Suprapubic skin (tissue), 4 donors: Measurements from ENCODE around the gene CD1E. TPM values are rescaled to one million over a fixed set of nuclear protein-coding genes. Genes with fewer than 3 reads are reported as not detected.

Source experiments
- DNase-seq, 2 donors: peaks; one replicate each; pipeline ENCODE4 v3.0.0-alpha.2; 2019; ENCODE audit warnings: low spot score in 2 of 2
- H3K27ac ChIP-seq: fragments of 200-600 bp; sonication (generic); one replicate; pipeline ENCODE4 v1.5.1; 2019
- H3K27me3 ChIP-seq: fragments of 200-600 bp; sonication (generic); one replicate; pipeline ENCODE4 v1.5.1; 2019
- H3K36me3 ChIP-seq: fragments of 200-600 bp; sonication (generic); one replicate; pipeline ENCODE4 v1.5.1; 2019
- H3K4me1 ChIP-seq: fragments of 200-600 bp; sonication (generic); one replicate; pipeline ENCODE4 v1.5.1; 2019
- H3K4me3 ChIP-seq: fragments of 200-600 bp; sonication (generic); one replicate; pipeline ENCODE4 v1.5.1; 2019; ENCODE audit warnings: mild to moderate bottlenecking
- H3K9me3 ChIP-seq: fragments of 200-600 bp; sonication (generic); one replicate; pipeline ENCODE4 v1.5.1; 2019
- CTCF ChIP-seq, 2 donors: fragments of 200-600 bp in 1 of 2; fragments of 450-650 bp in 1 of 2; sonication (generic) in 1 of 2; IDR thresholded peaks; one replicate each; pipeline ENCODE4 v1.5.1; 2016 to 2019; ENCODE audit warnings: antibody characterized with exemption in 2 of 2, mild to moderate bottlenecking in 1 of 2, moderate library complexity in 1 of 2
- EP300 ChIP-seq: sonication (generic); formaldehyde crosslinking; IDR thresholded peaks from one replicate; pipeline ENCODE4 v1.6.1; 2017; ENCODE audit warnings: antibody characterized with exemption
- POLR2A ChIP-seq, 2 donors: fragments of 450-650 bp; IDR thresholded peaks; one replicate each; pipeline ENCODE4 v1.6.1; 2017; ENCODE audit warnings: antibody characterized with exemption in 2 of 2, mild to moderate bottlenecking in 2 of 2, moderate library complexity in 2 of 2
- POLR2AphosphoS5 ChIP-seq, 3 donors: sonication (generic); formaldehyde crosslinking; IDR thresholded peaks; one replicate each; pipeline ENCODE4 v1.6.1; 2017; ENCODE audit warnings: antibody characterized with exemption in 3 of 3
- WGBS: methylation state at CpG from one replicate; pipeline ENCODE4 v1.1.5; 2018; 5-methylcytosine and 5-hydroxymethylcytosine counted together
- total RNA-seq, 4 donors: library from RNA; depleted of rRNA; stranded (reverse); fragments of >200 nt; gene quantifications; one replicate each; pipeline ENCODE4 v1.1.0, GENCODE V29; 2016

Gene CD1E
- total RNA-seq, 4 donors from 2014 or later: 4.9 to 10.5 (median 9.4) TPM

- whole genome bisulfite sequencing: 81% methylated on average over 3 of the region's 3 CpGs
- Histone ChIP-seq H3K4me1 (no peaks in the 10 kb centered on the region), H3K4me3 (no peak overlapping the region), H3K36me3 (no peaks in the 10 kb centered on the region), H3K9me3 (no peaks in the 10 kb centered on the region), H3K27ac (no peak overlapping the region), H3K27me3 (no peaks in the 10 kb centered on the region)
- no peak for DNase-seq
- no peak for TF ChIP-seq POLR2A (IDR thresholded peaks at IDR 0.05)
- no peak for TF ChIP-seq EP300
- TF ChIP-seq POLR2AphosphoS5 (IDR thresholded peaks at IDR 0.05): no peak
- TF ChIP-seq CTCF (IDR thresholded peaks at IDR 0.05): no peak
Measured at GRCh38 chr1:158400871-158401270, 47.2 kb downstream of the CD1E start.

GRCh38 chr1:158407092-158407491 lies 53.4 kb downstream of the CD1E start:
- Histone ChIP-seq H3K4me3 (no peak overlapping the region), H3K9me3 (no peaks in the 10 kb centered on the region), H3K4me1 (no peaks in the 10 kb centered on the region), H3K36me3 (no peaks in the 10 kb centered on the region), H3K27me3 (no peaks in the 10 kb centered on the region), H3K27ac (no peak overlapping the region)
- no peak for TF ChIP-seq POLR2A (IDR thresholded peaks at IDR 0.05)
- TF ChIP-seq POLR2AphosphoS5 (IDR thresholded peaks at IDR 0.05): no peak
- TF ChIP-seq EP300: no peak
- TF ChIP-seq CTCF (IDR thresholded peaks at IDR 0.05): no peak
- DNase-seq: no peak
- WGBS: 76% methylated on average over 5 of the region's 5 CpGs

Other genes starting within 250 kb of the CD1E start
- under 1 TPM in 2 of 4 donors, not detected in 2; 0.38 to 0.97 TPM for gene CD1D, start 173.0 kb upstream of the CD1E start, total RNA-seq
- 10 to 100 TPM; 15.0 to 21.5 (median 19.9) TPM for gene CD1A, start 99.5 kb upstream of the CD1E start, total RNA-seq
- gene CD1C, start 64.0 kb upstream of the CD1E start, total RNA-seq: 1 to 10 TPM; 3.9 to 8.6 (median 5.2) TPM
- gene CD1B, start 22.4 kb upstream of the CD1E start, total RNA-seq: not detected
- gene OR10T2, start 45.6 kb downstream of the CD1E start, total RNA-seq: not detected
- gene OR10K2, start 72.3 kb downstream of the CD1E start, total RNA-seq: not detected
- not detected for gene OR10K1, start 107.9 kb downstream of the CD1E start, total RNA-seq
- gene OR10R2, start 118.3 kb downstream of the CD1E start, total RNA-seq: not detected
- not detected for gene OR6Y1, start 200.5 kb downstream of the CD1E start, total RNA-seq
- not detected for gene OR6P1, start 216.7 kb downstream of the CD1E start, total RNA-seq
- gene OR10X1, start 226.0 kb downstream of the CD1E start, total RNA-seq: not detected